GM18873 (cell line): ENCODE measurements around the gene ZNF800.

Experiments used
- ATAC-seq: cut with Tn5 transposase; IDR thresholded peaks from one replicate; pipeline ENCODE4 v1.9.1; 2021; ENCODE audit warnings: mild to moderate bottlenecking, moderate library complexity, moderate number of reproducible peaks; ENCODE audit not compliant: unreplicated experiment, low FRiP score

ZNF800 gene

DNA sequence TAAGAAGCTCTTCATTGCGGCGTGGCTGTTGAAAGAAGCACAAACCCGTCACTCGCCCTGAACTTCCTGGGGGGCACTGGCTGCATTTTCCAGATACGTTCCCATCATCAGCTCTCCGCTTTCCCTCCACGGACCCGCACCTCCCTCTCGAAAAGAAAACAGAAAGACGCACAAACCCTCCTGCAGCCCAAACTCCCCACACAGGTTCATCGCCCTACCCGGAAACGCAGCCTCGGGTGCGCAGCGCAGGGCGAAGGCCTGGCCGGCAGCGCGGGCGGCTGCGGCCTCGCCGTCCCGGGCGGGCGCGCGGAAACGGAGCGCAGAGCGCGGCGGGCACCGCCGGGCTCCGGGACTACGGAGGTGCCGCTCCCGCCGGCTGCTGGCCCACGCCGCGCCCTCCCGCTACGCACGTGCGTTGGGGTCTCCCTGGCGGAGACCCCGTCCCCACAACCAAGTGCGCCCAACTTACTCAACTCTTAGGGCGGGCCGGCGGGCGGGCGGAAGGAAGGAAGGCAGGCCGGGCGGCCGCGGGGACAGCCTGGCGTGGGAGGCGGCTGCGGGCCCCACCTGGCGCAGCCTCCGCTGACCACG lies 822 bp downstream of the ZNF800 start:
- ATAC-seq = peak; percentile 33

DNA sequence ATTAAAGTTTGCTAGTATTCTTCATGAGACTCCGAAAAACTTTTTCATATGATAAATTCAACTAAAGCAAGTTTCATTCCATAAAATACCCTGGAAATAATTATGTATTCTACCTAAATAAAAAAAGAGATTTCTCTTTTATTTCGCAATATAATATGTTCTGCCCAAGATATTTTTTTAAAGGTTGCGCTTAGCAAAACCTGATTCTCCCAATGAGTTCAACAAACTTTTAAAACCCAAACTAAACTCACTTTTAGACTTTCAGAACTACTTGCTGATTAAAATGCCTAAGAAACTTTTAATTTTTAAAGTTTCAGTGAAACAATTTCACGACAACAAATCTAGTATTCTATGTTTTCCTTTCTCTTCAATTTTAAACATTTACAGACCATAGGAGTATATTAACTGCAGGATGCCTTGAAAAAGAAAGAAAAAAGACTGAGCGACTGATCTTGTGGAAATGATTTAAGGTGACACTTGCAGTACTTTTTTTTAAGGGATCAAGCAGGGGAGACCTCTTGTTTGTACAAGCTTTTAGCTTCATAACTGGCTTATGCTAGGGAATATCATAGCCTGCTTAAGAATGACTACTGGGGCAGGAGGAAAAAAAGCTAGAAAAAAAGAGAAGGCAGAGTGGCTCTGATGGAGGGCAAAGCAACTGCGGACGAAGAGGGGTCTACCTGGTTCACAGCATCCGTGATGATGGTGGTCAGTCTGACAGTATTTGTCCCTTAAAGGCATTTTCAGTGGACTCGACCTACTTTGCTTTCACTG lies 1.5 kb downstream of the ZNF800 start:
- no peak for ATAC-seq

DNA sequence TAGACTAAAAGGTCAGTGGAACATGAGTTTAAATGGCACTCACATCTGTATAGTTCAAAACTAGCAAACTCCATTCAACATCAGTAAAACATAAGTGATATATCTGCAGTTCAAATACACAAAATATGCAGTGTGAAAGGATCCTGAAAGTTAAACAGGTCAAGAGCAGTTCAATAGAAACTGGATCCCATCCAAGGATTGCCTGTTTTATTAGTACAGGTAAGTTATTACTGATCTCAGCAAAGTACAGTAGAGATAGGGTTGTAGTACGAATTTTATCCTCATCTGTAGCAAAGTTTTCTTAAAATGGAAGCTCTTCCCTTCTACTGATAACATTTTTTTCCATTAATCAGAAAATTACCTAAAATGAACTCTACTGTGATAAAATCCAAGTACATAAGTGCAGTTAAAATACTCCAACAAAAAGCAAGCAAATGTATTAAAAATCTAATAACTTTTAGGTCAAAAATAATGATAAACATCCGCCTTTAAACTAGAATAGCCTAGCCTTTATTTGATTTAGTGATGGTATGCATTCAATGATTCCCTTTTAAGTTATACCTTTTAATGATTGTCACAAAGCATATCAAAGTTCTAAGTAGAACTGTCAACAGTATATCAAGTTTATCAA lies 2.2 kb downstream of the ZNF800 start:
- no peak for ATAC-seq

DNA sequence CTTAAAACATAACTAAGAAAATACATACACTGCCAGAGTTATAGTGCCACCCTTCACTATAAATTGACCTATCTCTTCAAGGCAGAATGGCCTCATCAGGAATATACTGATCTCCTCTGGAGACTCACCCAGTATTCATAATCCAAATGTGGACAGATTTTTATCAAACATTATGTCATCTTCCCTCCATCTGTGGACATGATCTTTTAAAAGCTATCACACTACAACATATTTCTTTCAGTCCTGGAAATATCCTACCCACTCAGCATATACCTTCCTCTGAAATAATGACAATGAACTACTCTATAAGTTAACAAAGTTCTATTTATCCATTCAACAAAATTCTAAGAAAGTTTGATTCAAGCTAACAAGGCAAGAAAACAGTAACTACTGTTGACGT lies 3.2 kb downstream of the ZNF800 start:
- no peak for ATAC-seq

DNA sequence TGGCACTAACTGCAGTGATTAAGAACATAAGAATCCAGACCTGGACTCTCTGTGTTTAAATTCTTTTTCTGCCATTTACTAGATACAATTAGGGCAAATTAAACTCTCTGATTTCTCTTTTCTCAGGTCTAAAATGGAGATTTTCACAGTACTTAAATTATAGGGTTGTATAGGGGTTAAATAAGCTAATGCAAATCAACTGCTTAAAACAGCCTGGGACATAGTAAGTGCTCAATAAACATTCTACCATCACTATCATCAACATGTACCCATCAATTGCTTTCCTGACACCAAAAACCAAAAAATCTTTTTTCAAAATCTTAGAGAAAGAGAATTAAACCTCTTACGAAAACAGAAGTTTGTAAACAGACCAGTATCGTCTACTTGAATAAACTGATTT lies 4.5 kb downstream of the ZNF800 start:
- ATAC-seq = no peak

DNA sequence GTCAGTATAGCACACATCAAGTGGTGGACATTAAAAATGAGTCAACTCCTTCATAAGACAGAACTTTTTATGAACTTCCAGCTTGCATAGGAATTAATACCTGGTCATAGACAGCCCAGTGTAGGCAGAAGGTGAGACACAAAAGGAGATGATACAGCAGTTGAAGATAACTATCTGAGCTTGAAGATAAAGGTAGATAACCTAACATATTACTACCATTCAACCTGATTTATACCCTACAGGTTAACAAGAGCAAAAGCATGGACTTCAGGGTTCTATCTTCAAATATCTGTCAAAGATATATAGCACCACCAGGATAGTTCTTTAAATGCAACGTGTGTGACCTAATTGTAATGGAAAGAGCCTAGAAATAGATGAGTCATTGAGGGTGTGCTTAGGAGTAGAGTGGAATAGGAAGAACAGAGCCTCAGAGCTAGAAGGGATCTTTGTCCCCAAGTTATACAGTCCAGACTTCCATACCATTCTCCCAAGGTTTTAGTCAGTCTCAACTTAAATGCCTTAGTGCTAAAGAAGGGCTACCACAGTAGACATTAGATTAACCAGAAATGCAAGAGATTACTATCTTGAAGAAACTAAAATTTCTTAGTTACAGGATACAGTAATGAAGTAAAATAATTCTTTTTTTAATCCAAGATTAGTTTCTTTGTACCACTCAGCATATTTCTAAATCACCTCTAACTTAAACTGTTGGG lies 9.2 kb downstream of the ZNF800 start:
- no peak for ATAC-seq

DNA sequence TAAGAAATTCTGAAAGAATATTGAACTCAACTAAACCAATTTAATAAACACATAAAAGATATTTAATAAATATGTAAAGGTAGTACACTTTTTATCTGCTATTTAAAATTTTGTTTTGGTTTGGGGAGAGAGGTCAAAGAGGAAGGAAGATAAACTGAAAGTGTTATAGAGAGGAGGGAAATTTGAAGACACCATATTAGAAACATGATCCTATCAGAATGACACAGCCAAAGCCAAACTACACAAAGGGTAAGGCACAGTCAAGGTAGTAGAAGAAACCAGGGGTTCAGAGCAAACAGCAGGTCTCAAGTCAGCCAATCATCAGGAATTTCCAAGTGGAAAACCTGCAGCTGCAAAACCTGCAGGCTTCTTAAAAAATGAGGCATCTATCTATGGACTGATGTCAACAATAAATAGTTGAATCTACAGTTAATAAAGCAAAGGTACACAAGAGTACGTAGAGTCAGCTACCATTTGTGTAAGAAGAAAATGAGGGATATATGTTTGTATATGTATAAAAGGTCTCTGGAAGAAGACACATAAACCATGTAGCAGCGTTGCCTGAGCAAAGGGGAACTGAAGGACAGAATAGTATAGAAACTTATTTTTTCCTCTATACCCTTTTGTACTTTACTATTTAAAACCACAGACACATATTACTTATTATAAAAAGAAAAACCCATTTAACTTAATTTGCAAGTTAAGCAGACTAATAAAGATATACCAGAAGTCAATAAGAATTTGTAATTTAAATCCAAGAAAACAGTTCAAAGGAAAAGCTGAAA lies 10.0 kb downstream of the ZNF800 start:
- no peak for ATAC-seq

DNA sequence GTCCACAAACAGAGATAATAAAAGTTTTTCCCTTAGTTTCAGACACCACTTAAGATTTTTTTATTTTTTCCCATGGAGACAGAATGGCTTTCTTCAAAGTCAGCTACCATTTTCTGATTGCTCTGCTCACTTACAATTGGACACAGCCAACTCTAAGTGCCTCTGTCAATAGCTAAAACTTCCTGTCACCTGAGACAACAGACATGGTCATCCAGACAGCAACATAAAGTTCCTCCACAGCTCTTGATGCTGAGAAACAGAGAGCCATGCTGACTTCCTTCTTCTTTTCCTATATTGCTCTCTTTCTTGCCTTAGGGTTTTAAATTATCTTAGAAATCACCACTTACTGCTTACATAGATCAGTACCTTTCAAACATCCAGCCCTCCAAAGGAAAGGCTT lies 12.0 kb downstream of the ZNF800 start:
- no peak for ATAC-seq

DNA sequence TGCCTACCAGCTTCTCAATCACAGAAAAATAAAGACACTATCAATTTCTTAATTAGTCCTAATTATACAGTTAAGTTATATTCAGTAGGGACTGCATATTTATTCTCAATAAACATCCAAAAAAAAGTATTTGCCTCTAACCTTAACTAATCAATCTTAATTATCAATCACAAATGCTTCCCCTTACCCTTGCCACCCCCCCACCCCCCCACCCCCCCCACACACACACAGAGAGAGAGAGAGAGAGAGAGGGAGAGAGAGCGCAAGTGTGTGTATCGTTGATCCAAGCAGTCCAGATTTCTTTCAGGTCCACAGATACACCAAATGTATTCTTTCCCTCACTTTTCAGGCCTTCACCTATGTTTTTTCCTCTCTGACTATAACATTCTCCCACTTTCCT lies 12.9 kb downstream of the ZNF800 start:
- no peak for ATAC-seq

DNA sequence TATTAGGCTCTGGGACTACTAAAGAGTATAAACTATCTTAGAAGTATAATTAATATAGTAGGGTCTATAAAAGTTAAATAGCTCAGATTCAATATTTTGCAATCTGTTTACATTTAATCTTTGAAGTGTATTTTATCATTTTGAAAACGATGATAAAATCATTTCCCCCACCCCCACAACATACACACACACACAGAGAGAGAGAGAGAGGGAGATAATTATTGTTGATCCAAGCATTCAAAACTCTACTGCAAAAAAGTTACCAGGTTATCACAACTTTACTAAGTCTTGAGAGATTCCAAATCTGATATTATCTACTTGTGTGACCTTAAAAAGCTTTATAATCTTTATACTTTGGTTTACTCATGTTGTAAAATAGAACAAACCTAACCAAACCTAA lies 14.0 kb downstream of the ZNF800 start:
- no peak for ATAC-seq

DNA sequence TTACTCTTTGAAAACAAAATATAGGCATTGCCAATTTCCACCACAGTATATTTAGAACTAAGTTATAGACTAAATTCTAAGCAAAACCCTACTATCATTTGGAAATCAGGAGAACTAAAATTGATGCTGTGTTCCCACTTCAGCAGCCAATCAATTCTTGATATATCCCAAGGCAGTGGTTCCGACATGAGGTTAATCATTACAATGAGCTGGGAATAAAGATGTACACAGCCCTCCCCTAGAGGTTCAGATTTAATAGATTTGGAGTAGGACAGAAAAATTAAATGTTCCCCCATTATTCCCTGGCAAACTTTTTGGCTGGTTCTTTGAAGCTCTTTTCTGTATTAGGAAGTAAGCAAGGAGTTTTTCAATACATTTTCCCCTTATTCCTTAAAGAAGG lies 15.1 kb downstream of the ZNF800 start:
- ATAC-seq = no peak

DNA sequence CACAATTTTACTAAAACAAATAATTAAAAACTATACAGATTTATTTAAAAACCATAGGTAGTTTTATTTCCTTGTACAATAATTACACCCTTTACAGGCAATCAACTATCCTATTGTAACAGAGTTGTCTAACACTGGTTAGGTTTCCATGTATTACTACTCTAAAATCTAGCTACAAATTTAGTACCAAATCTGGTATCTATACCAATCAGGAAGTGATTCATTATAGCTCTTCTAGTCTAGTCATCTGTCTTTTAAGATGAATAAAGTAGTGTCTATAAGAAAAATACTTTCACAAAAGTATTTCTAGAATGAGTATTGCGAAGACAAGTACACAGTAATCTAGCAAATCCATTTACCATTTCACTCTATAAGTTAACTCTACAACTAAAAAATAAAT lies 16.9 kb downstream of the ZNF800 start:
- ATAC-seq = no peak

DNA sequence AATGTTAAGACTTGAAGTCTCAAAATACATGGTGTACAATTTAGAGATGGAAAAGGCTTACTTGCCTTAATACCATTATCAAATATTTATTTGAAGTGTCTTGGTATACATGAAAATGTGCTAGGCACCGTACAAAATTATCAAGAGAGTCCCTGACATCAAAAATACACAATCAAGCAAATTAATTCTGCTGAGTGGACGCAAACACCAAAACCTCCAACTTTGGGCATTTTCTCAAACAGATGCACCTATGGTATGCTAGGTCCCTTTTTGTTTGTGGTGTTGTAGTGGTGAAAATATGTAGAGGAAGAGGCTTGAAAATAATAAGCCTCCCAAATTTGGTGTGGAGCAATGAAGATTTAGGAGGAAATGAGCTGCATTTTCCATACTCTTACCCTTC lies 24.8 kb downstream of the ZNF800 start:
- no peak for ATAC-seq

DNA sequence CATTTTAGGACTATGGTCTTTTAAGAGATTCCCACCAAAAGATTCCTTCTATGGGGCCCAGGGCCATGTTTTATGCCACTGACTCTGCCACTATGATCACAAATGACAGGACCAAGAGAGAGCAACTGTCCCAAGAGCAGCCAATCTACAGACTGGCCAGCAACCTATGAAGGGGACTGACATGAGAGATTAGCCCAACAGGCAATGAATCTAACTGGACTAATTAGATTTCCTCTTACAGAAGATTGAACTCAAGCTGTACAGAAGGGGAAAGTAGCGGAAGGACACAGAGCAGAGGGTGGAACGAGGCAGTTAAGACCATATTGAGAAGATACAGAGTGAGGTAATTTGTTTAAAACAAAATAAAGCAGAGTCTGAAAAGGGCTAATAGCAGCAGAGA lies 25.8 kb downstream of the ZNF800 start:
- no peak for ATAC-seq

DNA sequence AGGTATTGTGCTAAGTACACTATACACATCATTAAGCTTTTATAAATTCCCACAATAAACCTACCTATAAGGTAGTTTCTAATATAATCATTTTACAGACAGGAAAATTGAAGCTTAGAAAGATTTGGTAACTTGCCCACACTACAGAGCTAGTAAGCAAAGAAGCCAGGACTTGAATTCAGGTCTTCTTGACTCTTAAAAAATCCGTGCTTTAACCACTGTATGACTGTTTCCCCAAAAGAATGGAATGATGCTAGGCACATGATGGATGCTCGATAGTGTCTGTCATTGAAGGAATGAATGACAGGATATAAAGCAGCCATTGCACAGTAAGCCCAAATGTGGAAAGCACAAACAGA lies 26.6 kb downstream of the ZNF800 start:
- no peak for ATAC-seq

DNA sequence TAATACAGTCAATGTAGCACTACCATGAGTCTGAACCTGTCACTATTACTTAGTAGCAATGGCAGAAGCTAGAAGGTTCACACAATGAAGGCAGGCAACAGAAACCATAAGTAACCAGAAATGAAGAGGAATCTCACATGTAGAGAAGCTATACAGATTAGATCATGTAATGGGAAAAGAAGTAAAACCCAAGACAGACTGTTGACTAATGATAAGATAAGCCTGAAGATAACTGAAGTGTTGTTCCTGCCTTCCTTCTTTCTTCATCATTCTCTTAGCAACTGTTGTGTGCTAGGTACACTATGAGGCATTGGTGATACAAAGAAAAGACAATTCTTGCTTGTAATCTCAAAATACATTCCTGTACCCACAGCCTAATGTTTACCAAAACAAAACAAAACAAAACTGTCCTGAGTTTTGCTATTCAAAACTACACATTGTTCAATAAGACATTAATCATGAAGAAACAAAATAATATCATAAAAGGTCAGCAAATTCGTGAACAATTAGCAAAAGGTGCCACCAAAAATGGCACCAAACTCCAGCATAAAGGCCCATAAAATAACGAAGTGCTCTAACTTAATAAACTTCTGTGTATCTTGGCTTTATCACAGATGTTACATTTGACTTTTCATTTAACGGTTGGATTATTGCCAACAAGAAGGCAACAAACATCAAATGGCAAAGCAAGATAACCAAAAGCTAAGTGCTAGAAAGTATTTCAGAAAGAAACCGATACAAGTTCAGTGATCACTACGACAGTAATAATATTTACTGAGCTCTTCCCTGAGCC lies 27.1 kb downstream of the ZNF800 start:
- ATAC-seq = no peak

DNA sequence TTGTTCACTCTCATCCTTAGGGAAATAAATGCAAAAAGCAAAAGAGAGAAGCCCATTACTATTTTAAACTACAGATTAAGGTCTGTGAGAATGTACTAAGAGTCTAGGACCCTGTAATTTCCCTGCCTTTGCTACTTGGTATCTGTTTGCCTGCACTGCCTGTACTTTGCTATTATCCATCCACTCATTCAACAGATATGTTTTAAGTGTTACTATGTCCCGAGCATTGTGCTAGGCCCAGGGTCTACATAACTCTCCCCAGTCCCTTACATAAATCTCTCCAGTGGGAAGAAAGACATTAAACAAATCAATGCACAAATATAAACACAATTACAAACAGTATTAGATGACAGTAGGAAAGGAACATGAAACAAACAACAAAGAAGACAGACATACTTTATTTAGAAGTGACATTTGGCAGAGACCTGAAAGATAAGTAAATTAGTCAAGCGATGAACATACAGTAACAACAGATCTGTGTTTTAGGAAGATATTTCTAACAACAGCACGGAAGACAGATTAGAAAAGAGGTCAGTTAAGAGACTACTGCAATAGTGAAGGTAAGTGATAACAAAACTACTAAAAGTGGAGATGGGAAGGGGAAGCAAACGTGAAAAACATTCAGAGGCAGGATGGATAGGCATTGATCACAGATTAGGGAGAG lies 30.0 kb downstream of the ZNF800 start:
- ATAC-seq = no peak

DNA sequence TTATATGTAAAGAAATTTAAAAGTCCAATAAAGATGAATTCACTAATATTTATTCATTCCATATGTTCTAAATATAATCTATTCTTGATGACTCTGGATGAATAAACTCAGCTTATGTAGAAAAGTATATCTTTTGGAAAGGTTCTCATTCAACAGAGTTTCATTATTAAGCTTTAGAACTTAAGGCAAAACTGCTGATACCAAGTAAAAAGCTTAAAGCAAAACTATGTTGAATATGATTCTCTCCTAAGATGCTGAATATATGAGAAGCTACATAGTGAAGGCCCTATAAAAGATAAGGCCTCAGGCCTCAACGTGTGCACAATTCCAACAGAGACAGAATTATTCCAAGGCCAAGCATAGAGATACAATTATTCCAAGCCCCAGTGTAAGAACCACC lies 30.8 kb downstream of the ZNF800 start:
- no peak for ATAC-seq

DNA sequence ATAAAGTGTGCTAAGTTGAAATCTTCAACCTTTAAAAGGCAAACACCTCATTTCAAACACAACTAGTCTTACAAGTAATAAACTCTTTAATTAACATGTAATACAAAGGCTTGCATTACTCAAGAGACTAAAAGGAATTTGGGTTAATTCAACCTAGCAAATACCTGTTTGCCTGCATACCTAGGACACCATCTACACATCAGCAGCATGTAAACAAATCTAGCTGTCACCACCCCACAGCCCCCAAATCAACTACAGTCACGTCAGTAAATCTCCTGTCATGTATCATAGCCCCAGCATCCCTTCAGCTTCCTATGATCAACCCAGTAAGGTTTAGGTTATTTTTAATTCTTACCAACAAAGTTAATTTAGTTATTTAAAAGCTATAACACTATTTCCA lies 33.5 kb downstream of the ZNF800 start:
- ATAC-seq = no peak
